Measurements from ENCODE around the gene SS18. TPM values are rescaled to one million over a fixed set of nuclear protein-coding genes. Genes with fewer than 3 reads are reported as not detected.
"Not testable (repeated sequence)": the region's sequence is repeated elsewhere in the genome, so short reads cannot be mapped to it uniquely, and the experiment has no call there.

SS18 gene
- total RNA-seq, 6 donors from 2014 or later, result 49.6 to 122 (median 91.8) TPM

- WGBS, 2 donors, result 74 to 87% methylated on average over 5 of the region's 5 CpGs
- no peaks in the 10 kb centered on the region for H3K36me3 ChIP-seq
Observed at GRCh38 chr18:26127786-26128185, 37.4 kb upstream of the SS18 start.

GRCh38 chr18:26121994-26122393 is 31.6 kb upstream of the SS18 start:
- not testable (repeated sequence) for H3K4me3 ChIP-seq; ATAC-seq (ENCODE audit: low FRiP score in 2 of 2); H3K27me3 ChIP-seq; H3K4me1 ChIP-seq; H3K27ac ChIP-seq; DNase-seq; H3K9me3 ChIP-seq; H3K36me3 ChIP-seq
- 91 to 94% methylated on average over 2 of the region's 2 CpGs for WGBS, 2 donors

More at GRCh38 chr18:26127786-26128185, 37.4 kb upstream of the SS18 start:
- TF ChIP-seq POLR2A (IDR thresholded peaks at IDR 0.05) (no peak), EP300 (IDR thresholded peaks at IDR 0.05) (no peak), POLR2AphosphoS5 (IDR thresholded peaks at IDR 0.05) (no peak), CTCF (IDR thresholded peaks at IDR 0.05) (no peak)
- H3K27ac ChIP-seq, result no peak overlapping the region
- DNase-seq (no peak), ATAC-seq (ENCODE audit: low FRiP score in 2 of 2) (no peak)
- no peaks in the 10 kb centered on the region for H3K9me3 ChIP-seq
- no peak overlapping the region for H3K4me3 ChIP-seq
- H3K4me1 ChIP-seq, result no peaks in the 10 kb centered on the region
- no peaks in the 10 kb centered on the region for H3K27me3 ChIP-seq

- Histone ChIP-seq H3K27ac (no peak overlapping the region), H3K4me1 (no peaks in the 10 kb centered on the region), H3K27me3 (no peaks in the 10 kb centered on the region), H3K4me3 (no peak overlapping the region), H3K9me3 (no peaks in the 10 kb centered on the region), H3K36me3 (no peaks in the 10 kb centered on the region)
- 64 to 67% methylated on average over 1 of the region's 1 CpG for WGBS, 2 donors
- TF ChIP-seq POLR2AphosphoS5 (IDR thresholded peaks at IDR 0.05) (no peak), POLR2A (IDR thresholded peaks at IDR 0.05) (no peak), EP300 (IDR thresholded peaks at IDR 0.05) (no peak), CTCF (IDR thresholded peaks at IDR 0.05) (no peak)
- no peak for DNase-seq
- no peak for ATAC-seq (ENCODE audit: low FRiP score in 2 of 2)
Observed at GRCh38 chr18:26121476-26121875, 31.1 kb upstream of the SS18 start.

- H3K4me1 ChIP-seq, result no peaks in the 10 kb centered on the region
- DNase-seq (no peak), ATAC-seq (ENCODE audit: low FRiP score in 2 of 2) (no peak)
- no peak overlapping the region for H3K27ac ChIP-seq
- H3K9me3 ChIP-seq, result no peaks in the 10 kb centered on the region
- no peaks in the 10 kb centered on the region for H3K36me3 ChIP-seq
- no peaks in the 10 kb centered on the region for H3K27me3 ChIP-seq
- TF ChIP-seq POLR2AphosphoS5 (IDR thresholded peaks at IDR 0.05) (no peak), CTCF (IDR thresholded peaks at IDR 0.05) (no peak), EP300 (IDR thresholded peaks at IDR 0.05) (no peak), POLR2A (IDR thresholded peaks at IDR 0.05) (no peak)
- WGBS, 2 donors, result 81 to 86% methylated on average over 5 of the region's 5 CpGs
- no peak overlapping the region for H3K4me3 ChIP-seq
Observed at GRCh38 chr18:26119246-26119645, 28.8 kb upstream of the SS18 start.

- DNase-seq (no peak), ATAC-seq (ENCODE audit: low FRiP score in 2 of 2) (no peak)
- Histone ChIP-seq H3K27me3 (no peaks in the 10 kb centered on the region), H3K9me3 (no peaks in the 10 kb centered on the region), H3K36me3 (no peaks in the 10 kb centered on the region), H3K4me3 (no peak overlapping the region), H3K27ac (no peak overlapping the region), H3K4me1 (no peaks in the 10 kb centered on the region)
- TF ChIP-seq CTCF (IDR thresholded peaks at IDR 0.05) (no peak), POLR2AphosphoS5 (IDR thresholded peaks at IDR 0.05) (no peak), EP300 (IDR thresholded peaks at IDR 0.05) (no peak), POLR2A (IDR thresholded peaks at IDR 0.05) (no peak)
- 71 to 72% methylated on average over 1 of the region's 1 CpG for WGBS, 2 donors
Observed at GRCh38 chr18:26104035-26104434, 13.6 kb upstream of the SS18 start.
